Sigmoid colon (tissue), 7 donors: ENCODE measurements around the gene C1QTNF8. TPM values are rescaled to one million over a fixed set of nuclear protein-coding genes. Genes with fewer than 3 reads are reported as not detected.

Source experiments
- DNase-seq: peaks from one replicate; pipeline ENCODE4 v3.0.0-alpha.2; 2019
- H3K27ac ChIP-seq, 4 donors: fragments of 200-600 bp; sonication (generic); one replicate each; pipeline ENCODE4 v1.5.1; 2016 to 2019; ENCODE audit warnings: mild to moderate bottlenecking in 1 of 4
- H3K27me3 ChIP-seq, 3 donors: fragments of 200-600 bp; sonication (generic); one replicate each; pipeline ENCODE4 v1.5.1; 2019; ENCODE audit warnings: mild to moderate bottlenecking in 1 of 3
- H3K36me3 ChIP-seq, 4 donors: fragments of 200-600 bp; sonication (generic); one replicate each; pipeline ENCODE4 v1.5.1; 2016 to 2019
- H3K4me1 ChIP-seq, 4 donors: fragments of 200-600 bp; sonication (generic); one replicate each; pipeline ENCODE4 v1.5.1; 2017 to 2019
- H3K4me3 ChIP-seq, 4 donors: fragments of 200-600 bp; sonication (generic); one replicate each; pipeline ENCODE4 v1.5.1; 2017 to 2019; ENCODE audit warnings: mild to moderate bottlenecking in 2 of 4, moderate library complexity in 1 of 4
- H3K9me3 ChIP-seq, 4 donors: fragments of 200-600 bp in 3 of 4; sonication (generic) in 3 of 4; one replicate each; pipeline versions ENCODE4 v1.5.1 to v1.6.1; 2013 to 2019
- CTCF ChIP-seq, 4 experiments: fragments of 450-650 bp in 3 of 4; fragments of 200-600 bp in 1 of 4; IDR thresholded peaks; one replicate each; pipeline ENCODE4 v1.5.1; 2016 to 2019; ENCODE audit warnings: antibody characterized with exemption in 4 of 4, mild to moderate bottlenecking in 3 of 4, moderate library complexity in 2 of 4
- EP300 ChIP-seq, 4 donors: sonication (generic); formaldehyde crosslinking; IDR thresholded peaks; one replicate each; pipeline ENCODE4 v1.6.1; 2017; ENCODE audit warnings: antibody characterized with exemption in 4 of 4
- POLR2A ChIP-seq, 2 donors: fragments of 450-650 bp; IDR thresholded peaks; one replicate each; pipeline ENCODE4 v1.6.1; 2016; ENCODE audit warnings: antibody characterized with exemption in 2 of 2, mild to moderate bottlenecking in 2 of 2, moderate library complexity in 2 of 2
- POLR2AphosphoS5 ChIP-seq, 4 donors: sonication (generic); formaldehyde crosslinking; IDR thresholded peaks; one replicate each; pipeline ENCODE4 v1.6.1; 2017; ENCODE audit warnings: antibody characterized with exemption in 4 of 4
- whole genome bisulfite sequencing, 2 donors: extraction: QIAGEN DNeasy Blood & Tissue Kit; methylation state at CpG; one replicate each; pipeline ENCODE4 v1.1.7; 2013; 5-methylcytosine and 5-hydroxymethylcytosine counted together
- intact Hi-C: fragments of 100-400 bp; cut with DNase I; formaldehyde crosslinking; loops from one replicate; pipeline ENCODE4 v1.15.1; 2023
- polyA plus RNA-seq, 3 donors: library from polyadenylated mRNA; stranded (reverse); fragments of 200-250 nt; gene quantifications; one replicate each; pipeline ENCODE4 v1.2.3, GENCODE V29; 2013
- total RNA-seq, 4 donors: library from RNA; depleted of rRNA; stranded (reverse); fragments of >200 nt; gene quantifications; one replicate each; pipeline ENCODE4 v1.1.0, GENCODE V29; 2016
- donor health status: healthy with polysubstance abuse.
- donor health status: Bipolar disorder and iron deficiency.
- donor health status: healthy.

The C1QTNF8 gene
- total and polyA plus RNA-seq, 7 donors: not detected

GRCh38 chr16:1069154-1069553 lies 26.9 kb downstream of the C1QTNF8 start:
- Histone ChIP-seq H3K27me3 (peaks cover 35 to 100% (median 97%) of the 10 kb centered on the region in 3 donors), H3K36me3 (no peaks in the 10 kb centered on the region), H3K9me3 (no peaks in the 10 kb centered on the region), H3K27ac (no peak overlapping the region), H3K4me3 (no peak overlapping the region), H3K4me1 (no peaks in the 10 kb centered on the region)
- DNase-seq: no peak
- intact Hi-C loops: no loop called here
- 88 to 91% methylated on average over 7 of the region's 7 CpGs for WGBS, 2 donors
- TF ChIP-seq POLR2AphosphoS5 (IDR thresholded peaks at IDR 0.05) (no peak), POLR2A (IDR thresholded peaks at IDR 0.05) (no peak), EP300 (IDR thresholded peaks at IDR 0.05) (no peak), CTCF (IDR thresholded peaks at IDR 0.05) (no peak)

GRCh38 chr16:1068451-1068850 lies 27.6 kb downstream of the C1QTNF8 start:
- WGBS, 2 donors: 66 to 74% methylated on average over 18 of the region's 18 CpGs
- no peak for TF ChIP-seq CTCF (IDR thresholded peaks at IDR 0.05)
- TF ChIP-seq POLR2A (IDR thresholded peaks at IDR 0.05): no peak
- TF ChIP-seq EP300 (IDR thresholded peaks at IDR 0.05): no peak
- no peak for TF ChIP-seq POLR2AphosphoS5 (IDR thresholded peaks at IDR 0.05)
- peaks cover 32 to 97% (median 91%) of the 10 kb centered on the region in 3 donors for H3K27me3 ChIP-seq

GRCh38 chr16:1067629-1068028 lies 28.4 kb downstream of the C1QTNF8 start:
- TF ChIP-seq EP300 (IDR thresholded peaks at IDR 0.05) (no peak), POLR2AphosphoS5 (IDR thresholded peaks at IDR 0.05) (no peak), POLR2A (IDR thresholded peaks at IDR 0.05) (no peak), CTCF (IDR thresholded peaks at IDR 0.05) (no peak)
- peaks cover 24 to 97% (median 83%) of the 10 kb centered on the region in 3 donors for H3K27me3 ChIP-seq
- no peak overlapping the region for H3K4me3 ChIP-seq
- DNase-seq: no peak
- no peaks in the 10 kb centered on the region for H3K4me1 ChIP-seq
- intact Hi-C loops: no loop called here
- no peak overlapping the region for H3K27ac ChIP-seq
- no peaks in the 10 kb centered on the region for H3K9me3 ChIP-seq
- no peaks in the 10 kb centered on the region for H3K36me3 ChIP-seq
- 59 to 64% methylated on average over 15 of the region's 15 CpGs for WGBS, 2 donors

More at GRCh38 chr16:1068451-1068850, 27.6 kb downstream of the C1QTNF8 start:
- no peaks in the 10 kb centered on the region for H3K4me1 ChIP-seq
- no peaks in the 10 kb centered on the region for H3K9me3 ChIP-seq
- intact Hi-C loops: no loop called here
- DNase-seq: no peak
- H3K4me3 ChIP-seq: no peak overlapping the region
- no peaks in the 10 kb centered on the region for H3K36me3 ChIP-seq
- H3K27ac ChIP-seq: no peak overlapping the region

- Histone ChIP-seq H3K4me3 (no peak overlapping the region), H3K27ac (no peak overlapping the region), H3K9me3 (no peaks in the 10 kb centered on the region), H3K27me3 (peaks cover 16 to 91% (median 74%) of the 10 kb centered on the region in 3 donors), H3K36me3 (no peaks in the 10 kb centered on the region), H3K4me1 (no peaks in the 10 kb centered on the region)
- WGBS, 2 donors: 36 to 65% methylated on average over 24 of the region's 24 CpGs
- TF ChIP-seq POLR2A (IDR thresholded peaks at IDR 0.05): no peak
- no peak for TF ChIP-seq CTCF (IDR thresholded peaks at IDR 0.05)
- TF ChIP-seq POLR2AphosphoS5 (IDR thresholded peaks at IDR 0.05): no peak
- no peak for TF ChIP-seq EP300 (IDR thresholded peaks at IDR 0.05)
- intact Hi-C loops: no loop called here
- no peak for DNase-seq
These were observed 29.4 kb downstream of the C1QTNF8 start for GRCh38 chr16:1066584-1067172.
